IPS DF 4.7 (cell line): ENCODE data around the gene GPR179.

Source experiments
- DNase-seq: peaks from one replicate; pipeline ENCODE4 v3.0.0-alpha.2; 2013; ENCODE audit warnings: low spot score; ENCODE audit errors: extremely low read depth

GPR179 gene, protein sequence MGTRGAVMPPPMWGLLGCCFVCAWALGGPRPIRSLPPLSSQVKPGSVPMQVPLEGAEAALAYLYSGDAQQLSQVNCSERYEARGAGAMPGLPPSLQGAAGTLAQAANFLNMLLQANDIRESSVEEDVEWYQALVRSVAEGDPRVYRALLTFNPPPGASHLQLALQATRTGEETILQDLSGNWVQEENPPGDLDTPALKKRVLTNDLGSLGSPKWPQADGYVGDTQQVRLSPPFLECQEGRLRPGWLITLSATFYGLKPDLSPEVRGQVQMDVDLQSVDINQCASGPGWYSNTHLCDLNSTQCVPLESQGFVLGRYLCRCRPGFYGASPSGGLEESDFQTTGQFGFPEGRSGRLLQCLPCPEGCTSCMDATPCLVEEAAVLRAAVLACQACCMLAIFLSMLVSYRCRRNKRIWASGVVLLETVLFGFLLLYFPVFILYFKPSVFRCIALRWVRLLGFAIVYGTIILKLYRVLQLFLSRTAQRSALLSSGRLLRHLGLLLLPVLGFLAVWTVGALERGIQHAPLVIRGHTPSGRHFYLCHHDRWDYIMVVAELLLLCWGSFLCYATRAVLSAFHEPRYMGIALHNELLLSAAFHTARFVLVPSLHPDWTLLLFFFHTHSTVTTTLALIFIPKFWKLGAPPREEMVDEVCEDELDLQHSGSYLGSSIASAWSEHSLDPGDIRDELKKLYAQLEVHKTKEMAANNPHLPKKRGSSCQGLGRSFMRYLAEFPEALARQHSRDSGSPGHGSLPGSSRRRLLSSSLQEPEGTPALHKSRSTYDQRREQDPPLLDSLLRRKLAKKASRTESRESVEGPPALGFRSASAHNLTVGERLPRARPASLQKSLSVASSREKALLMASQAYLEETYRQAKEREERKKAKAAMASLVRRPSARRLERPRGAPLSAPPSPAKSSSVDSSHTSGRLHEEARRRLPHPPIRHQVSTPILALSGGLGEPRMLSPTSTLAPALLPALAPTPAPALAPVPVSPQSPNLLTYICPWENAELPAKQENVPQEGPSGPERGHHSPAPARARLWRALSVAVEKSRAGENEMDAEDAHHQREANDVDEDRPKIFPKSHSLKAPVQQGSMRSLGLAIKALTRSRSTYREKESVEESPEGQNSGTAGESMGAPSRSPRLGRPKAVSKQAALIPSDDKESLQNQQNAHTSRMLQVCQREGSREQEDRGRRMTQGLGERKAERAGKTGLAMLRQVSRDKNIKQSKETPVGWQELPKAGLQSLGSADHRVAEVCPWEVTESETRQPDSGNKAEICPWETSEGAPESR (N-terminal part only)

GRCh38 chr17:38343608-38344419, at the start of gene GPR179:
Gene GPR179, minus strand, starts transcription at chr17:38343956. Its CDS starts 167 bp downstream, at chr17:38343789.
- no peak for DNase-seq

DNA sequence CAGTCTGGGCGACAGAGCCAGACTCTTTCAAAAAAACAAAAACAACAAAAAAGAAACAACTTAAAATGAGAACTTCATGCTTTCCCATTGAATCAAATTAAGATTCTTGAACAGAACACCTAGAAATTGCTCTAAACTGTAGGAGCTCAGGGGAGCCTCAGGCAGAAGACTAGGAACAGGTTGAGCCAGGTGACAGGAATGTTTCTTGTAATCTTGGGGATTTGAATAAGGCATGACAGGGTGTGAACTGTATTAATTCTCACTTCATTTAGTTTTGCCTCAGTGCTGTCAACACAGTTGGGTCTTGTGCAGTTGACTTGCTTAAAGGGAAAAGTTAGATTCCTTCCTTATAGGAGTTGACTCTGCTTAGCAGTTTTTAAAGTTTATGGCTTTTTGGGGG, 35.7 kb upstream of the GPR179 start:
- DNase-seq, result no peak

DNA sequence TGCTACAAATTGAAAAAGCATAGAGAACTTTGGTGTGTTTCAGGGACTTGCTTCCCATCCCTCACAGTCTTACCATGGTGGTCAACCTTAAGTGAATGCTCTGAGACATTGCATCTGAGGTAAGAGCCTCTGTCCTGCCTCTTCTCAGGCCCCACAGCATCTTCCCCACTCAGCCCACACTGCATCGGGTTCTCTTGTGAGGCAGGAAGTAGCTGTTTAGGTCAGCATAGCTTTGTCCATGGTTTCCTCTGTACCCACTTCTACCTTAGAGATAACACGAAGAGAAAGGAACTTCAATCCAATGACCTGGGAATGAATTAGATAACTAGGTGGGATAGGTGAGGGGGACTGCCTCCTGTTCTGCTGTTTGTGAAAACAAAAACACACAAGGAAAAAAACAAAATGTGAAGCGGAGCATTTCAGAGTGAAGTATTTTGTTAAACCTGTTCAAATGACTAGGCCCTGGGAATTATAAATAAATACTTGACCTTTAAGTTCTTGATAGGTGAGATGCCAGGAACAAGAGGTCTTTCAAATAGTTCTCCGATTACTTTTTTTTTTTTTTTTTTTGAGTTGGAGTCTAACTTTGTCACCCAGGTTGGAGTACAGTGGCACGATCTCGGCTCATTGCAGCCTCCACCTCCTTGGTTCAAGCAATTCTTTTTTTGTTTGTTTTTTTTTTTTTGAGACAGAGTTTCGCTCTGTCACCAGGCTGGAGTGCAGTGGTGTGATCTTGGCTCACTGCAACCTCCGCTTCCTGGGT, 25.5 kb upstream of the GPR179 start:
- DNase-seq, result no peak

- no peak for DNase-seq
These were observed 21.0 kb upstream of the GPR179 start for GRCh38 chr17:38364741-38365140.

DNA sequence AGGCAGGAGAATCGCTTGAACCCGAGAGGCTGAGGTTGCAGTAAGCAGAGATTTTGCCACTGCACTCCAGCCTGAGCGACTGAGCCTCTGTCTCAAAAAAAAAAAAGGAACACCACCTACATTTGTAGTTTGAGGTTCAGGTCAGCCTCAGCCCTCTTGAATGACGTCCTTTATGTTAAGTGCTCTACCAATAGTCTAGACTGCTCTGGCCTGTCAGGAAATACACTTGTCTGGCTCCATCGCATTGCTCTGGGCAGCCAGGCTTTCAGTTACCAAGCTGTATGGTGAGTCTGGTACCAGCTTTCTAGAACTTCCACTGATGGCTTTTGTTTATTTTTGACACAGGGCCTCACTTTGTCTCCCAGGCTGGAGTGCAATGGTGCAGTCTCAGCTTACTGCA, 19.3 kb upstream of the GPR179 start:
- no peak for DNase-seq

DNA sequence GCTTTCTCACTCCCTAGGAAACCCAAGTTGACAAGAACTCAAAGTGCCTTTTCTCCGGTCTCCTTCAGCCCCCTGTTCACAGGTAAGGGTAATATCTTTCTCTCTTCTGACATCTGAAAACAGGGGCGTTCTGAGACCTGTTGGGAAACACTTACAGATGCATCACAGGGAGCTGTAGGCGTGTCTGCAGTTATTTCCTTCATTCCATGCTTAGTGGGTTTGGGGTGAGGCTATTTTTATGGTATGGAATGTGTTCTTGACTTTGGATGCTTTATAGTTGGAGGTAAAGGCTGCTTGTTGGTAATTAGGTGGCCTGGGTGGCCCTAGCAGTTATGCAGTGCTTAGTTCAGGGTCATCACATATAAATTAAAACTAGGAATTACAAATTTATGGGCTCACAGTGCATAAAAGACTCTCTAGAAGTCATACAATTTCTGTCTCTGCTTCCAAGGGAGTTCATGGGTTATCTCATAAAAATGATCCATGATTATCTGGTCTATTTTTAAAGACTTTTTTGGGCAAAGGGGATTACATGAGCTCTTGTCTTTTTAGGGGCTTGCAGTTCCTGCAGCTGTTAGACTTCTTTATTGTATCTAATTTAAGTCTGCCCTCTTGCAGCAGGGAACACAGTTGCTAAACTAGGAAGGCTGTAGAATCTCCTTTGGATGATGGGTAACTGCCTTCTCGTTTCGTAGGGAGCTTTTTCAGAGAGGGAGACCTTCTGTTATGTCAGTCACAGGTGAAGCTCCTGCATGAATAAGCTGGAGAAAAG, 18.1 kb upstream of the GPR179 start:
- no peak for DNase-seq

DNA sequence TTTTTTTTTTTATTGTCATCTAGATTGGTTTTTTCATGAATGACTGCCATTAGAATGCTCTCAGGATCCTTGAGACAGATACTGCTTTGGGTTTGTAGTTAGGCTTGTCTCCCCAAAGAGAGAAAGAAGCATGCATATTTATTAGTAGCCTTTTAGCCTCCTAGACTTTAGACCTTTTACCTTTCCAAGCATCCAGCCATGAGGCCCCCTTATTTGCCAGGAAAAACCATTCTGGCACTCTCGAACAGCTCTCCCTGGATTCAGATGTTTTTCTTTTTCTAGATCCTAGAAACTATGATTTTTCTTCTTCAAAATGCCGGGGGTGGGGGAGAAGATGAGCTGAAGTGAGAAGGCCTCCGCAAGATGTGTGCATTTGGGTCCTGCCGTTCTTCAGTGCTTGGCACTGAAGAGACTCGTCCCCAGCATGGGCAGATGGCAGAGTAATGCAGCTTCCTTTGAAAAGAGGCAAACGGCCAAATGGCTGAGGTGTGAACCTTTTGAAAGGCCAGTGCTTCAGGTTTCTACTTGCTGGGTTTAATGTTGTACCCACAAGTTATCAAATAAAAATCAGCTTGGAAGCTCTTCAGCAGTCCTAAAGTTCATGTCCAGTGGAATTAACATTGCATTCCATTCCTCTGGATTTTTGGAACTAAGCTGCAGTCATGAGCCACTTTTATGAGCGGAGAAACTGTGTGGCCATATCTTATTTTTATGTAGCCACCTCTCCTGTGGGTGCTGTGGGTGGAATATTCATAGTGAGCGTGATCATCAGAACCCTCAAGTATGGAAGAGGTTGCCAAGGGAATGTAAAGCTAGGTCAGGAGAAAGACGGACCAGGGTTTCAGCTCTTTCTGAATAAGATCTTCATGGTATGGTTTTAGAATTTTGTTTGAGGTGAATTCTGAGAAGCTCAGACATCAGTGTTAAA, 15.1 kb upstream of the GPR179 start:
- no peak for DNase-seq

DNA sequence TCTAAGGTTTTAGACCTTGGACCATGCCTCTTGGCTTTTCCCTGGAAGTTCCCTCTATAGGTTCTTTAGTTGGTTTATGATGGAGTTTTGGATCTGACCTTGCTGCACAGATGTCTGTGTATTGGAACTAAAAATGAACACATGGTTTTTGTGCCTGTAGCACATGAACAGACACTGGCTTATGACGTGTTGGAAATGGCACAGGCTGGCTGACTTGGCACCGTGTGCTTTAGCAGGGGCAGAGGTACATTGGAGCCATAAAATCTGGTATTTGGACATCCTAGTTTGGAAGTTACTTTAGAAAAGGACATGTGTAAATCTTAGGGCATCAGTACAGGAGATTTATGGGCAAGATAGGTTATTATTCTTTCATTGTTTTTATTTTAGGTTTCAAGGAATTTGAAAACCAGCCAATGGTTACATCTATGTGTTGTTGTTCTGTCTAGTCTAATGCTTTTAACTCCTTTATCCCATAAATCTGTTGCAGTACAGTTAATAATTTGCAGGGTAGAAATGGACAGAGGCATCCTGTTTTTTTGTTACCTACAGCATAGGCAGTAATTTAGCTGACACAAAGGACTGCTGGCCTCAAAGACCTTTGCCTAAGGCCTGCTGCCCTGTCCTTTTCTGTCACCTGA, 13.8 kb upstream of the GPR179 start:
- no peak for DNase-seq

DNA sequence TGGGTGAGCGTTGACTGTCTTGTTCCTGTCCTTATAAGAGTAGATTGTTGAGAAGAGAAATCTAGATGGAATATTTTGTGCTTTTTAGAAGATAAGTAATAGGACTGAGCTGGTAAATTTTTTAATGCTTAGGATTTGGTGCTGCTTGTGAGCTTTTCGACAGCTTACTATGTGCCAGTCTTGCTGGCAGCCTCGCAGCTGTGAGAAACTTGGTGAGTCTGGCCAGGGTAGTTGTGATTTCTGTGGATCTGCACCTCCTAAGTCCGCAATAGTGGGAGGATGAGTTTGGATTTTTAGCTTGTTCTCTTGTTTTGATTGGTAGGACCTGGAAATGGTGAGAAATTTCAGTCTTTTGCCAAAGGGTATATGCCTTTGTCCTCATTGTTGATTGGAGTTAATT, 11.5 kb upstream of the GPR179 start:
- no peak for DNase-seq

DNA sequence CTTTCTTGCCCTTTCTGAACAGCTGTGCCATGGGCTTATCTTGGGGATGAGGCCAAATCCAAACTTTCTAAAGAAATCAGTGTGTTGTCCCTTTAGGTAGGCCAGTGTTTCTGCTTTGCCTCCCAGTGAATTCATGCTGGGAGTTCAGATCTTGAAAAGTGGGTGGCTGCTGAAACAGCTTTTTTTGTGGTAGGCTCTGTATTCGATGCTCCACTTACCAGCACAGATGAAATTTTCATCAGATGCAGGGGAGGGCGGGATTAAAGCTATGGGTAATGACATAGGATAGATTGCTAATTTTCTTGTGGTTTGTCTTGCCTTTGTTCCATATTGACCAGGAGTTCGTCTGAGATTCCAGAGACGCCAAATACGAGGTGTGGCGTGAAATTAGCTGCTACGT, 10.7 kb upstream of the GPR179 start:
- no peak for DNase-seq

DNA sequence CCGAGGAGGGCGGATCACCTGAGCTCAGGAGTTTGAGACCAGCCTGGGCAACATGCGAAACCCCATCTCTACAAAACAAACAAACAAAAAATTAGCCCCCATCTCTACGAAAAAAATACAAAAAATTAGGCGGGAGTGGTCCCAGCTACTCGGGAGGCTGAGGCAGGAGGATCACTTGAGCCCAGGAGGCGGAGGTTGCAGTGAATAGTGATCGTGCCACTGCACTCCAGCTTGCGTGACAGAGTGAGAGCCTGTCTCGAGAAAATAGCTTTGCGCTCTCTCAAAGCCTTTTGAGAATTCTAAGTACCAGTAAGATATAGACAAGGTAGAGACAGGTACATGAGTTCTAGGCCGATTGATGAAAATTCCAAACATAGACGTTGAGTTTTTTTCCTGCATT, 9.9 kb upstream of the GPR179 start:
- DNase-seq, result no peak

- DNase-seq, result no peak
These were observed 9.4 kb upstream of the GPR179 start for GRCh38 chr17:38353086-38353604.

GRCh38 chr17:38352245-38353085, 8.7 kb upstream of the GPR179 start:
- DNase-seq, result no peak

GRCh38 chr17:38351412-38352222, 7.9 kb upstream of the GPR179 start, which contains the start of gene SOCS7:
Gene SOCS7, plus strand, starts transcription at chr17:38351844. Its CDS starts 209 bp downstream, at chr17:38352053.
- peak; percentile 64 for DNase-seq

DNA sequence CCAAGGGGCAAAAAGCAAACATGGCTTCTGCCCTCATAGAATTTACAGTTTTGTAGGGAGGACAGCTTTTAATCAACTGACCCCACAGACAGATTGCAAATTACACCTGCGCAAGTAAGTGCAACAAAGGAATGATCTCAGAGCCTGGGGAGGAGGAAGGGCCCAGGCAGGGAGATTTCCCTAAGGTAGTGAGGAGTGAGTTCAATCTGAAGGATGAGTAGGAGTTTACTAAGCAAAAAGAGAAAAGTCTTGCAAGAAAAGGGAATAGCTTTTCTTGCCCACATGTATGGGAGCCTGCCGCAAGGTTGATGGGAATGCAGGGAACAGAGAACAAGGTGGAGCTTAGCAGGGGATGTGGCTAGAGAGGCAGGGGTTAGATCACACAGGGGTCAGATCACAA, 6.3 kb upstream of the GPR179 start:
- no peak for DNase-seq
